Smooth muscle cell (in vitro differentiated cells): ENCODE results near the gene PTPN18. TPM values are rescaled to one million over a fixed set of nuclear protein-coding genes. Genes with fewer than 3 reads are reported as not detected.

Experiments used
- DNase-seq: peaks from one replicate; lab custom pipeline; 2025; ENCODE audit not compliant: unreplicated experiment; lab: John Stamatoyannopoulos, UW
- H2AFZ ChIP-seq: fragments of 200-600 bp; sonication (generic); 2 replicates; pipeline ENCODE4 v1.6.0; 2016; ENCODE audit warnings: antibody characterized with exemption, low read depth, mild to moderate bottlenecking
- H3F3A ChIP-seq: fragments of 200-600 bp; sonication (generic); 2 replicates; pipeline ENCODE4 v1.6.0; 2017; ENCODE audit warnings: antibody characterized with exemption, low read depth
- H3K27ac ChIP-seq: fragments of 200-600 bp; sonication (generic); 2 replicates; pipeline ENCODE4 v1.5.1; 2016; ENCODE audit warnings: low read depth, mild to moderate bottlenecking
- H3K27me3 ChIP-seq: fragments of 200-600 bp; sonication (generic); 2 replicates; pipeline ENCODE4 v1.6.1; 2016; ENCODE audit warnings: low read depth, mild to moderate bottlenecking
- H3K36me3 ChIP-seq: fragments of 200-600 bp; sonication (generic); 2 replicates; pipeline ENCODE4 v1.5.1; 2016; ENCODE audit warnings: low read depth
- H3K4me1 ChIP-seq: fragments of 200-600 bp; sonication (generic); 2 replicates; pipeline ENCODE4 v1.5.1; 2016; ENCODE audit warnings: low read depth
- H3K4me2 ChIP-seq: fragments of 200-600 bp; sonication (generic); 2 replicates; pipeline ENCODE4 v1.6.0; 2016; ENCODE audit warnings: mild to moderate bottlenecking
- H3K4me3 ChIP-seq: fragments of 200-600 bp; sonication (generic); 2 replicates; pipeline ENCODE4 v1.5.1; 2016; ENCODE audit warnings: mild to moderate bottlenecking
- H3K79me2 ChIP-seq: fragments of 200-600 bp; sonication (generic); 2 replicates; pipeline ENCODE4 v1.6.0; 2016; ENCODE audit warnings: low read depth, mild to moderate bottlenecking
- H3K9ac ChIP-seq: fragments of 200-600 bp; sonication (generic); 2 replicates; pipeline ENCODE4 v1.6.0; 2016; ENCODE audit warnings: low read depth
- H3K9me3 ChIP-seq: fragments of 200-600 bp; sonication (generic); replicated peaks from 2 replicates; pipeline ENCODE4 v1.5.1; 2016; ENCODE audit warnings: low read depth
- H4K20me1 ChIP-seq: fragments of 200-600 bp; sonication (generic); 2 replicates; pipeline ENCODE4 v1.6.0; 2016; ENCODE audit warnings: low read depth
- CTCF ChIP-seq: fragments of 200-600 bp; sonication (generic); IDR thresholded peaks from 2 replicates; pipeline ENCODE4 v1.5.1; 2017; ENCODE audit warnings: borderline replicate concordance, mild to moderate bottlenecking, antibody characterized with exemption; ENCODE audit not compliant: insufficient read depth, poor library complexity, severe bottlenecking
- WGBS: methylation state at CpG from one replicate; pipeline ENCODE4 v1.1.7; 2016; ENCODE audit warnings: low lambda C conversion rate; 5-methylcytosine and 5-hydroxymethylcytosine counted together
- polyA plus RNA-seq: library from polyadenylated mRNA; unstranded; fragments of >200 nt; fragmentation: Nextera tagmentation; extraction: Ambion mirVana; gene quantifications from 2 replicates; pipeline ENCODE4 v1.2.1, GENCODE V29; 2016
- total RNA-seq: library from RNA; depleted of rRNA; stranded (reverse); fragments of >200 nt; gene quantifications from 2 replicates; pipeline ENCODE4 v1.2.3, GENCODE V29; 2014

PTPN18 gene, protein sequence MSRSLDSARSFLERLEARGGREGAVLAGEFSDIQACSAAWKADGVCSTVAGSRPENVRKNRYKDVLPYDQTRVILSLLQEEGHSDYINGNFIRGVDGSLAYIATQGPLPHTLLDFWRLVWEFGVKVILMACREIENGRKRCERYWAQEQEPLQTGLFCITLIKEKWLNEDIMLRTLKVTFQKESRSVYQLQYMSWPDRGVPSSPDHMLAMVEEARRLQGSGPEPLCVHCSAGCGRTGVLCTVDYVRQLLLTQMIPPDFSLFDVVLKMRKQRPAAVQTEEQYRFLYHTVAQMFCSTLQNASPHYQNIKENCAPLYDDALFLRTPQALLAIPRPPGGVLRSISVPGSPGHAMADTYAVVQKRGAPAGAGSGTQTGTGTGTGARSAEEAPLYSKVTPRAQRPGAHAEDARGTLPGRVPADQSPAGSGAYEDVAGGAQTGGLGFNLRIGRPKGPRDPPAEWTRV
- 4.4 and 13.9 TPM in 2 replicates for total RNA-seq
- polyA plus RNA-seq = 10.1 and 10.2 TPM in 2 replicates

- peak; percentile 53 for DNase-seq
- H3K9me3 ChIP-seq = no peaks in the 10 kb centered on the region
- H4K20me1 ChIP-seq = no peaks in the 10 kb centered on the region
- H3K27ac ChIP-seq = no peak within 1 kb of the TSS
- H3K27me3 ChIP-seq = no peaks in the 10 kb centered on the region
- peak; percentile 40 for TF ChIP-seq CTCF
- H3F3A ChIP-seq = no peaks in the 10 kb centered on the region
- H3K4me2 ChIP-seq = peak within 1 kb of the TSS; percentile 98
- H3K79me2 ChIP-seq = no peaks in the 10 kb centered on the region
- WGBS = 2% methylated on average over 103 of the region's 107 CpGs
- peak within 1 kb of the TSS; percentile 89 for H3K4me3 ChIP-seq
- H2AFZ ChIP-seq = peak within 1 kb of the TSS; percentile 98
- peak within 1 kb of the TSS; percentile 39 for H3K9ac ChIP-seq
- no peaks in the 10 kb centered on the region for H3K36me3 ChIP-seq
- H3K4me1 ChIP-seq = peaks cover 17% of the 10 kb centered on the region
Measured at GRCh38 chr2:130355578-130356431, at the start of gene PTPN18. TSS of gene PTPN18 (plus strand) at chr2:130356056. CDS start at chr2:130356108, 52 bp downstream.

DNA sequence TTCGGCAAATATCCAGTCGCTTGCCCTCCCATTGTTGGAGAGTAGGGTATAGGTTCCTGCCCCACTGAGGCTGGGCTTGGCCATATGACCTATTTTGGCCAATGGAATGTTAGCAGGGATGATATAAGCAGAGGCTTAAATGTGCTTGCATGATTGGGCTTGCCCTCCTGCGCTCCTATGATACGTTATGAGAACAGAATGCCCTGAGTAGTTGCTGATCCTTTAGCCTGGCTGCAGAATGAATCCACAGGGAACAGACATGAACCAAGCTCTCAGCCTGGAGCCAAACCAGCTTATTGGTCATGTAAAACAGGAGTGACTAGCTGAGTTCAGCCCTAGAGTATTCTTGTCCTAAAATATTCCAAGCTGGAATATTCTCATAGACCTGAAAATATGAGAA lies 48.0 kb upstream of the PTPN18 start:
- no peak overlapping the region for H2AFZ ChIP-seq
- no peak overlapping the region for H3K4me3 ChIP-seq
- H3K4me1 ChIP-seq = no peaks in the 10 kb centered on the region
- no peaks in the 10 kb centered on the region for H3K79me2 ChIP-seq
- H3K9ac ChIP-seq = no peak overlapping the region
- peaks cover 46% of the 10 kb centered on the region for H3K27me3 ChIP-seq
- no peak overlapping the region for H3K27ac ChIP-seq
- H3K9me3 ChIP-seq = no peaks in the 10 kb centered on the region
- H4K20me1 ChIP-seq = no peaks in the 10 kb centered on the region
- H3K36me3 ChIP-seq = no peaks in the 10 kb centered on the region
- no peak for DNase-seq
- 94% methylated on average over 4 of the region's 4 CpGs for WGBS
- H3K4me2 ChIP-seq = no peak overlapping the region
- no peaks in the 10 kb centered on the region for H3F3A ChIP-seq
- no peak for TF ChIP-seq CTCF

DNA sequence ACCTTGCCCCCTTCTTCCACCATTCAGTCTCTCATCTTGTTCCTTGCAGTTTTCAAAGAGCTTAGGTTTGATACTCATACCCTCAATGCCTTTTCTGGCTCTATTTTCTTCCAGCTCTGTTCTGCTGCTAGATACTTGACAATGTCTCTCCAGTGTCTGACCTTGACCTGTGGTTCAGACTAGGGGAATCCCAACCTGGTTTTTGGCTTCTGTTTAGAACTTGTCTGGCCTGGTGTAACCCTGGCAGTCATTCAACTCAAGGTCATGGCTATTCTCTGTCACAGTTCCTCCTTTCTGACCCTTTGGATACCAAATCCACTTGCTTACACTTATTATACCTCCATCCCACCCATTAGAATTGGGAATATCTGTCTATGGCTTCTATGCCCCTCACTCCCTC lies 45.0 kb upstream of the PTPN18 start:
- no peak for DNase-seq
- Histone ChIP-seq H3F3A (no peaks in the 10 kb centered on the region), H2AFZ (no peak overlapping the region), H3K4me3 (no peak overlapping the region), H3K4me1 (no peaks in the 10 kb centered on the region), H4K20me1 (no peaks in the 10 kb centered on the region), H3K9me3 (no peaks in the 10 kb centered on the region), H3K9ac (no peak overlapping the region), H3K79me2 (no peaks in the 10 kb centered on the region), H3K27me3 (peaks cover 36% of the 10 kb centered on the region), H3K36me3 (no peaks in the 10 kb centered on the region), H3K4me2 (no peak overlapping the region), H3K27ac (no peak overlapping the region)
- no peak for TF ChIP-seq CTCF
